PFSK-1 (cell line): ENCODE data around the gene MANSC4.

Experiments
- FOXP2 ChIP-seq: optimal IDR thresholded peaks from 2 replicates; pipeline ENCODE3; 2011; ENCODE audit warnings: borderline replicate concordance, control low read depth, inconsistent platforms; ENCODE audit not compliant: insufficient read depth; ENCODE audit errors: extremely low read length, extremely low read depth
- POLR2AphosphoS5 ChIP-seq: IDR thresholded peaks from 2 replicates; pipeline ENCODE4 v1.6.1; 2012; ENCODE audit warnings: low read depth, mild to moderate bottlenecking, control low read depth, low read length, moderate library complexity
- SIN3A ChIP-seq: IDR thresholded peaks from 2 replicates; pipeline ENCODE4 v1.6.1; 2012; ENCODE audit warnings: mild to moderate bottlenecking, low read length, moderate library complexity, borderline replicate concordance; ENCODE audit not compliant: insufficient read depth
- TAF1 ChIP-seq: IDR thresholded peaks from 2 replicates; pipeline ENCODE4 v1.6.1; 2012; ENCODE audit warnings: low read length, control low read depth, borderline replicate concordance; ENCODE audit not compliant: insufficient read depth
- TF ChIP-seq, protein P1 (sequence below), 2 experiments: IDR thresholded peaks; 2 replicates each; pipeline versions ENCODE4 v1.6.1 to v1.8.0; 2011 to 2012; ENCODE audit warnings: low read depth in 2 of 2, low read length in 2 of 2, control low read depth in 1 of 2, inconsistent platforms in 1 of 2, mild to moderate bottlenecking in 1 of 2, moderate library complexity in 1 of 2; ENCODE audit not compliant: insufficient read depth in 1 of 2

DNA sequence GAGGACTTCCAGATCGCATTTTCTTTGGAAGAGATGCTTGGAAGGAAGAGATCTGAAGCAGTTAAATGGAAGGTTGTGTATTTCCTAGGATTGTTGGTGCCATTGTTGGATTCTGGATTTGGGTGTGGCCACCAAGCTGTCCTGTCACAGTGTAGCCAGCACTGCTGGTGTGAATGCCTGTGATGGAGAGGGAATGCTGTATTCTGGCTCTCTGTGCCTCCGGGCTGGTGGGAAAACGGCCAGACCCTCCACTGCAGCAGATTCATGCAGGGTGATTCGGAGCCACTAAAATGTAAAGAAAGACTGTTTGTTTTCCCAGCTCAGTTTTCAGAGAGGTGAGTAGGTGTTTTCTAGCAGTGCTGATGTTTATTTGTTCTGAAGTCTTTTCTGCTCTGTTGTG lies 30.7 kb upstream of the MANSC4 start:
- TF ChIP-seq, protein P1, sequence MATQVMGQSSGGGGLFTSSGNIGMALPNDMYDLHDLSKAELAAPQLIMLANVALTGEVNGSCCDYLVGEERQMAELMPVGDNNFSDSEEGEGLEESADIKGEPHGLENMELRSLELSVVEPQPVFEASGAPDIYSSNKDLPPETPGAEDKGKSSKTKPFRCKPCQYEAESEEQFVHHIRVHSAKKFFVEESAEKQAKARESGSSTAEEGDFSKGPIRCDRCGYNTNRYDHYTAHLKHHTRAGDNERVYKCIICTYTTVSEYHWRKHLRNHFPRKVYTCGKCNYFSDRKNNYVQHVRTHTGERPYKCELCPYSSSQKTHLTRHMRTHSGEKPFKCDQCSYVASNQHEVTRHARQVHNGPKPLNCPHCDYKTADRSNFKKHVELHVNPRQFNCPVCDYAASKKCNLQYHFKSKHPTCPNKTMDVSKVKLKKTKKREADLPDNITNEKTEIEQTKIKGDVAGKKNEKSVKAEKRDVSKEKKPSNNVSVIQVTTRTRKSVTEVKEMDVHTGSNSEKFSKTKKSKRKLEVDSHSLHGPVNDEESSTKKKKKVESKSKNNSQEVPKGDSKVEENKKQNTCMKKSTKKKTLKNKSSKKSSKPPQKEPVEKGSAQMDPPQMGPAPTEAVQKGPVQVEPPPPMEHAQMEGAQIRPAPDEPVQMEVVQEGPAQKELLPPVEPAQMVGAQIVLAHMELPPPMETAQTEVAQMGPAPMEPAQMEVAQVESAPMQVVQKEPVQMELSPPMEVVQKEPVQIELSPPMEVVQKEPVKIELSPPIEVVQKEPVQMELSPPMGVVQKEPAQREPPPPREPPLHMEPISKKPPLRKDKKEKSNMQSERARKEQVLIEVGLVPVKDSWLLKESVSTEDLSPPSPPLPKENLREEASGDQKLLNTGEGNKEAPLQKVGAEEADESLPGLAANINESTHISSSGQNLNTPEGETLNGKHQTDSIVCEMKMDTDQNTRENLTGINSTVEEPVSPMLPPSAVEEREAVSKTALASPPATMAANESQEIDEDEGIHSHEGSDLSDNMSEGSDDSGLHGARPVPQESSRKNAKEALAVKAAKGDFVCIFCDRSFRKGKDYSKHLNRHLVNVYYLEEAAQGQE (IDR thresholded peaks at IDR 0.05; ENCODE audit: insufficient read depth in 1 of 2, low read depth in 2 of 2, low read length in 2 of 2): no peak
- TF ChIP-seq SIN3A (no peak), POLR2AphosphoS5 (no peak), TAF1 (no peak), FOXP2 (no peak)
